Bronchial epithelial cell (primary cell): ENCODE measurements around the gene PPM1L. TPM values are rescaled to one million over a fixed set of nuclear protein-coding genes. Genes with fewer than 3 reads are reported as not detected.

Experiments
- DNase-seq: peaks from one replicate; pipeline ENCODE4 v3.0.0-alpha.2; 2010; ENCODE audit warnings: low read depth
- FAIRE-seq: peaks from 2 replicates; lab custom pipeline; 2011; peaks lifted over from hg19 to GRCh38; lab: Jason Lieb, UNC
- H3K27me3 ChIP-seq: 2 replicates; pipeline ENCODE4 v1.5.1; 2011; ENCODE audit warnings: low read length; ENCODE audit not compliant: control insufficient read depth, insufficient read depth
- H3K36me3 ChIP-seq: 2 replicates; pipeline ENCODE4 v1.5.1; 2011; ENCODE audit warnings: low read length; ENCODE audit not compliant: control insufficient read depth, insufficient read depth
- H3K4me3 ChIP-seq: 2 replicates; pipeline ENCODE4 v1.5.1; 2011; ENCODE audit warnings: mild to moderate bottlenecking, low read depth, low read length, control low read depth
- CTCF ChIP-seq: IDR thresholded peaks from 2 replicates; pipeline ENCODE4 v1.5.1; 2011; ENCODE audit warnings: mild to moderate bottlenecking, moderate library complexity, low read length, control low read depth, inconsistent platforms; ENCODE audit not compliant: insufficient read depth, severe bottlenecking
- total RNA-seq: library from RNA; depleted of rRNA; stranded (reverse); fragments of >200 nt; gene quantifications from 2 replicates; pipeline ENCODE4 v1.2.1, GENCODE V29; 2014

Gene PPM1L
- total RNA-seq, 1 donor from 2014 or later = 3.2 TPM

- Histone ChIP-seq H3K27me3 (no peaks in the 10 kb centered on the region), H3K4me3 (no peak overlapping the region), H3K36me3 (no peaks in the 10 kb centered on the region)
- FAIRE-seq (no peak), DNase-seq (no peak)
- no peak for TF ChIP-seq CTCF
These were observed 64.4 kb downstream of the PPM1L start for GRCh38 chr3:160820430-160820829.

DNA sequence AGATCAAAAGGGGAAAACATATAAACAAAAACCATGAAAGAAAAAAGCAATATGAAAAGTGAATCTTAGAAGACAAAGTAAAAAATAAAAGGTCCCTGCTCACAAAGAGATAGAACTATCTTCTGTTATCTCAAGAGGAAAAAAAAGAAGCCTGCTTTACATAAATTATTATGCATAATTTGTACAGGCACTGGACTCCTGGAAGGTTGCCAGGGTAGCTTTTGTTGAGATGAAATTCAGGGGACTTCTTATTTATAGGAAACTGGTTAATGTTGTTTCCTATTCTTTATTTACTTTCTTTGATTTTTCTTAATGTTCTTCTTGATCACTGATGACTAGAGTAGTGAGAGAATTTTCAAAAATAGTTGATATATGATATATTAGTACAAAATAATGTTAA lies 66.9 kb downstream of the PPM1L start:
- DNase-seq = no peak
- Histone ChIP-seq H3K36me3 (no peaks in the 10 kb centered on the region), H3K4me3 (no peak overlapping the region), H3K27me3 (no peaks in the 10 kb centered on the region)
- no peak for TF ChIP-seq CTCF
- FAIRE-seq = no peak

- no peak for TF ChIP-seq CTCF
- Histone ChIP-seq H3K27me3 (no peaks in the 10 kb centered on the region), H3K4me3 (no peak overlapping the region), H3K36me3 (no peaks in the 10 kb centered on the region)
- no peak for DNase-seq
- FAIRE-seq = no peak
These were observed 69.3 kb downstream of the PPM1L start for GRCh38 chr3:160825311-160825800.

GRCh38 chr3:160826408-160826807 lies 70.4 kb downstream of the PPM1L start:
- TF ChIP-seq CTCF = no peak
- FAIRE-seq = no peak

DNA sequence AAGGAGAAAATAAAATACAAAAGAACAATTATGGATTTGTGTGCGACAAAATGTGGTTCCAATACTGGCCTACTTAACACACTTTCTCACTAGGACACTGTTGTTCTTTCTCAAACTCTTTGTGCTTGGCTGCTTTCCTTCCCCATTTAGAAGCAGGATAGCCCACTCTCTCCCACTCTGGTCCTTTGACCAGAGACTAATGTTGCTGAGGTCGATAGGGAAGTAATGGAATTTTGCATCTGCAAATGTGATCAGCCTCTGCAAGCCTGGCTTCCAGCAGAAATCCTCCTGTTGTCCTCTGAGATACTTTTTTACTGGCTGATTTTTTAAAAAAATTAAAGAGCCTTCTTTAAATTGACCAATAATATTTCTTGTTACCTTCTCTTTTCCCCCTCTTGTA lies 71.0 kb downstream of the PPM1L start:
- DNase-seq (no peak), FAIRE-seq (no peak)

More at GRCh38 chr3:160826408-160826807, 70.4 kb downstream of the PPM1L start:
- Histone ChIP-seq H3K27me3 (no peaks in the 10 kb centered on the region), H3K4me3 (no peak overlapping the region), H3K36me3 (no peaks in the 10 kb centered on the region)
- DNase-seq = no peak

More for the DNA sequence above, 71.0 kb downstream of the PPM1L start:
- Histone ChIP-seq H3K27me3 (no peaks in the 10 kb centered on the region), H3K4me3 (no peak overlapping the region), H3K36me3 (no peaks in the 10 kb centered on the region)
- TF ChIP-seq CTCF = no peak
